Islet of Langerhans (tissue), 1 donor: ENCODE results near the gene SNX4.
"Not testable (repeated sequence)": the region's sequence is repeated elsewhere in the genome, so short reads cannot be mapped to it uniquely, and the experiment has no call there.

Experiments
- FAIRE-seq: peaks from one replicate; lab custom pipeline; 2011; peaks lifted over from hg19 to GRCh38; lab: Jason Lieb, UNC

SNX4 gene

DNA sequence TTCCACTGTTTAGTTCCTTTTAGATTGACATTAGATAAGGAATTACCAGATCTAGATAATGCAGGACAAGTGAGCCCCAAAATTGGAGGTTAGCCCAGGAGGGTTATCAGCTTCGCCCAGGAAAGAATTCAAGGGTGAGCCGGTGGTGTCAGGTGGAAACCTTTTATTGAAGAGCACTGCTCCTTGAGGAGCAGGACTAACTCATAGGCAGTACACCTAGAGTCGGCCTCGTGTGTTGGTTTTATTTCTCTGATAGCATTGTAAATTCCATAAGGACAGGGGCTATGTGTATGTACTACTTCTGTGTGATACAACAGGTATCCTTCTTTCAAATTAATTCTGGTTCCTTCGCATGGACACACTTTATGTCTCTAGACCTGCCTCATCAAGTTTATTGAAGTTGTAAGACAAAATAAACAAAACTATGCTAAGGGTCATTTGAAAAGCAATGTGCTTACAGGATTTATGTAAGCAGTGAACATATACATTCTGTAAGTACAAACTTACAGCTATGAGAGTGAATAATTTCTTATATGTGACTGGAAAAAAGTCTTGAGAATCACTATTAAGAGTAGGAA, 57.2 kb downstream of the SNX4 start:
- no peak for FAIRE-seq

GRCh38 chr3:125461896-125462295, 58.1 kb downstream of the SNX4 start:
- FAIRE-seq: no peak

DNA sequence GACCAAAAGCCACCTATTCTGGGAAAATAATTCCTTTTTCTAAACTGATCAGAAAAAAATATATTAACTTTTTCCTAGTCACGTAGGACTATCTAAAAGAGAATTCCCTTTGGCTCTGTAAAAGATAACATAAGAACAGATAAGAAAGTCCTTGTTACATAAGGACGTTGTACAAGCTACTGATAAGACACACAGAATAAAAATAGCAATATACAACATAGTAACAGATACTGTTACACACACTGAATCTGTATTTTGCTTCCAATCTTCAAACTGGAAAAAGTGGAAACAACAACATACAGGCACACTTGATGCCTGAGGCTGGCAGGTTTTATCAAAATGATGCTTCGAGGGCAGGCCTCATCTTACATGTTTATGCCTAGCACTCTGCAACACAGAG, 59.8 kb downstream of the SNX4 start:
- no peak for FAIRE-seq

GRCh38 chr3:125443923-125444322, 76.1 kb downstream of the SNX4 start:
- no peak for FAIRE-seq

DNA sequence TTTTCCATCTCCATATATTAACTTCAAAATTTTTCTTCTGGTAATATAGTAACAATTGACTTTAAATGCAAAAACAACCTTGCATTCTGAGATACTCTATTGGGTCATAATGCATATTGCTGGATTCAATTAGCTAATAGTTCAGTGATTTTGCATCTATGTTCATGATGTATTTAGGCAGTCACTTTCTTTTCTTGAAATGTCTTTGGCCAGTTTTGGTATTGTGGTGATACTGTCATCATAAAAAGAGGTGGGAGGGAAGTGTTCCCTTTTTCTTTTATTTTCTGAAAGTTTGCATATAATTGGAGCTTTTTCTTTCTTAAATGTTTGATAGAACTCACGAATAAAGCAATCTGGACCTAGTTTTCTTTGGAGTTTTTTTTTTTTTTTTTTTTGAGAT, 77.5 kb downstream of the SNX4 start:
- no peak for FAIRE-seq

- FAIRE-seq: no peak
Measured at GRCh38 chr3:125440970-125441369, 79.0 kb downstream of the SNX4 start.

DNA sequence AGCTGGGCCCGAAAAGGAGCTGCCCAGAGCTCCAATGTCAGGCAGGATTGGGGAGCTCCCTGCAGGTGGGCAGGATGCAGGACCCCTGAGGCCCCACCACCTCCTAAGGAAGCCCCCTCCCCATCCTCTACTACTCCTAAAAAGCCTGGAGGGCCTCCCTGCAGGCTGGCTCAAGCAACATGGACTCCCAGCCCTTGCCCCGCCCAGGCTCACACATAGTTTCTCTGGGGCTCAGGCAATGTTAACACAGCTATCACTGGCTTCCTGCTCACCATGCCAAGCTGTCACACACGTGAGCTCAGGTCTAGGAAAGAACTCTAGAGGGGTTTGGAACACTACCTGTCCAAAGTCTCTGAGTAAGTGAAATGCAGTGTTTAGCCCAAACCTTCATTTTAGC, 79.4 kb downstream of the SNX4 start:
- FAIRE-seq: no peak

DNA sequence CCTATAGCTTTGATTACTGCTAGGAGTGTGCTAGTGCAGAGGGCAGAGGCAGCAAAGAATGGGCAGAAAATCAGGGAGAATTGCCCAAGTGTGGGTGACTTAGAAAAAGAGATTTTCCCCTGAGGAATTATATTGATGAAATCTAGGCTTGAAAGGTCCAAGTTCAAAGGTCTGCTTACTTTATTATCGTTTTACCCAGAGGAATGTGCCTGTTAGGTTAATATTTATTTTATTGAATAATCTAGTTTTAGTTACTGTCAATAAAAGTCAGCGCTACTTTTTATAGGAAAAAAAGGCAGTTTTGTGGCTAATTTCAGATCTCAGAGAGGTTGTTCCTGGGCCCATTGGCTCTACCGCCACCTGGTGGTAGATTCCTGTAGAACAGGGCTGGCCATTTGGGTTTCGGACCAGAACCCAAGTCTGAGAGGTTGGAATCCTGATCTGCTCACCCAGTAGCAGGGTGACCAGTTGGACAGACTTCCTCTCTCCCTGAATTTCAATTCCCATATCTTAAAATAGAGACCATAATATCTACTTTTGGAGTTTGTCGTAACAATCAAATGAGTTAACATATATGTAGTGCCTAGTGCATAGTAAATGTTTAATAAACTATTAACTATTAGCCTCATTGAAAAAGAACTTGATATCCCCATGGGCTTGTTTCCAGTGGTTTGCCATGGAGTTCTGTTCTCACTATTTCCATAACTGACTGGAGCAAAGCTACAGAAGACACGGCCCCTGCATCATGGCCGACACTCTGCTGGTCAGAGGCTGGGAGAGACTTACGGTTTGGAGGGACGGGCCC, 82.2 kb downstream of the SNX4 start:
- peak; percentile 24 for FAIRE-seq

GRCh38 chr3:125436921-125437320, 83.1 kb downstream of the SNX4 start:
- FAIRE-seq: no peak

GRCh38 chr3:125435231-125435630, 84.8 kb downstream of the SNX4 start:
- FAIRE-seq: no peak

- no peak for FAIRE-seq
Measured at GRCh38 chr3:125434582-125435011, 85.4 kb downstream of the SNX4 start.

DNA sequence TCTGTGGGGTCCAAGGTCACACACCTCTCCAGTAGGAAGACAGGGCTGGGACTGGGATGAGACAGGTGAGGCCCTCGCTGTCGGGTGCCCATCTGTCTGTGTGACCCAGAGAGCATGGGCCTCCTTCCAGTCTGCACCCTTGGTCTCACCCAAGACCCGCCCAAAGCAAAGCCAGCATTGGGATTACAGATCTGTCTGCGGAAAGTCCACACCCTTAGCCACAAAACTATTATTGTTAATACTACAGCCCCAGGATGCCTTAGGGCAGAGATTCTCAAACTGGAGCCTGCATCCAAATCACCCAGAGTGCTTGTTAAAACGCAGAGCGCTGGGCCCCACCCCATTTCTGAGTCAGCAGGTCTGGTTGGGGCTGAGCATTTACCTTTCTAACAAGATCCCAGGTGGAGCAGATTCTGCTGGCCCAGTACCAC, 86.4 kb downstream of the SNX4 start:
- FAIRE-seq: no peak

DNA sequence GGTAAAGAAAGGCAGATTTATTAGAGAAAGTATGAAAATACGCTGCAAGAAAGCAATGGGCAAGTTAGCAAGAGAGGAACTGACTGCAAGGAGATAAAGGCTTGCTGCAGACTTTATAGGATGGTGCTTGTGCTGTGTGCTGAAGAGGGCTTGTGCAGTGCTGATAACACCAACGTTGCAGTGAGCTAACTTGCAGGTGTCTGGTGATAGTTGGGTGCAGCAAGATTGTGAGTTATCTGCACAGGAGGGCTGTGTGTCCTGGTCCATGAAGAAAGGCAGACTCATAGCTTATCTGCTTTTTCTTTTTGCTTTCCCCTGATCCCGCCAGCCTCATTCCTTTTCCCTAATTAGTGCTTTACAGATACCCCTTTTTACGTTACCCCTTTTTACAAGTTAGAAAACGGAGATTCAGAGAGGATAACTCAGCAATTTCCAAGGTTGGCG, 86.9 kb downstream of the SNX4 start:
- no peak for FAIRE-seq

- no peak for FAIRE-seq
Measured at GRCh38 chr3:125431912-125432790, 87.9 kb downstream of the SNX4 start.

GRCh38 chr3:125431391-125431790, 88.6 kb downstream of the SNX4 start:
- no peak for FAIRE-seq

DNA sequence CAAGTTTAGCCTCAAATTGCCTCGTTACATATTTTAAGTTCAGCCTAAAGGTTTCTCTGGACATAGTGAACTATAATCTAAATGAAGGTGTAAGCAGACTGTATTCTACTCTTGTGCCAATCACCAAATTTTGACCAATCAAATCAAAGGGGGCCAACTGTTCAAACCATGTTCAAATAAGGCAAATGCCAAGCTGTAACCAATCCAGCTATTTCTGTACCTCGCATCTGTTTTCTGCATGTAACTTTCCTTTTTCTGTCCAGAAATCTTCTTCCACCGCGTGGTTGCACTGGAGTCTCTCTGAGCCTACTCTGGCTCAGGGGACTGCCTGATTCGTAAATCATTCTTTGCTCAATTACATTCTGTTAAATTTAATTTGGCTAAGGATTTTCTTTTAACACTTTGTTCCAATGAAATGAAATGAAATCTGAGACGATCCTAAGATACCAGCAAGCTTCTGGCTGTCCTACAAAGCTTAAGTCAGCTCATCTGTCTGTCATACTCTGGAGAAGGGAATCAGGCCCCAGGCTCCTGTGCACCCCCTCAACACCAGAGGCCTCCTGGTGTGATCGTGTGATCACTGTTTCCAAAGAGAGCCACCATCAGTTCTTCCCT, 91.7 kb downstream of the SNX4 start:
- no peak for FAIRE-seq

DNA sequence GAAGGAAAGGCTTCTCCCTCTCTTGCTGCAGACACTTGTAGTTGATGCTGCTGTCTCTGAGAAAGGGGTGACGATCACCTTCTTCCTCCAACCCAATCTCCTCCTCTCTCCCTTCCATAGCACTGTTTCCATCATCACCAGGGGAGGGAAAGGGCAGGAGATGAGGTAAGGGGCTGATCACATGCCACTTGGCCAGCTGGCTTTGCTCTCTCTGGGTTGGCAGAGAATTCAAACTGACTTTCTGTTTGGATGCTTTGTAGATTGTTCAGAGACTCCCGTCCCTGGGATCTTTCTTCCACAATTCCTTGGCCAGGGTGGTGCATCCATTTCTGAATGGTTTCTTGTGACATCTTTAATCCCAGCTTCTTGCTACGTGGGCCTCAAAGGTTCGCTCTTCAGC, 101.7 kb downstream of the SNX4 start:
- no peak for FAIRE-seq

DNA sequence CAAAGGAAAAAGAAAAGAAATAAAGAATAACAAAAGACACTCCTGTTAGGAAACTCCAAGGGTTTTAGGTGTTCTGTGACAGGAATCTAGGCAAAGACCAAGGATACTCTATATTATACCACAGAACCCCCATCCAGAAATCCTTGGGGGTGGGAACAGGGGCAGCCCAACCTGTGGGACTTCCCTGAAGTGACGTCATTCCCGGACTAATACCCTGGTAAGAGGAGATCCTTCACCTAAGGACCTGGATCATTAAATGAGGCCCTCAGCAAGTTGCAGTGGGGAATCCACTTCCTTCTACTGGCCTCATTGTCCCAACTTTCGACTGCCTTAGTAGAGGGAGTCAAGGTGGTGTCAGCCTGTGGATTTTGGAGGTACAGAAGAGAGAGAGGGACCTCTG, 103.8 kb downstream of the SNX4 start:
- FAIRE-seq: no peak

GRCh38 chr3:125414669-125415068, 105.3 kb downstream of the SNX4 start:
- FAIRE-seq: no peak

DNA sequence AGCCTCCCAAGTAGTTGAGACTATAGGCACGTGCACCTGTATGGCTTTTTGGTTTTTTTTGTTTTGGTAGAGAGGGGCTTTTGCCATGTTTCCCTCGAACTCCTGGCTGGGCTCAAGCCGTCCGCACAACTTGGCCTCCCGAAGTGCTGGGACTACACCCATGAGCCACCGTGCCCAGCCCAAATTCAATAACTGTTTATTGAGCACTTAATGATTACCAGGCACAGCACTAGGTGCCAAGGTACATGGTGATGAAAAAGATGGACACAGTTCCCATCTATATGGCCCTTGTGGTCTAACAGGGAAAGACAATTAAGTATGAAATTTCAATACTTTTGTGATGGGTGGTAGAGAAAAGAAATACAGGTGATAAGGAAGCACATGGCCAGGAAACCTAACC, 109.1 kb downstream of the SNX4 start:
- no peak for FAIRE-seq

- FAIRE-seq: no peak
Measured at GRCh38 chr3:125406070-125406469, 113.9 kb downstream of the SNX4 start.

DNA sequence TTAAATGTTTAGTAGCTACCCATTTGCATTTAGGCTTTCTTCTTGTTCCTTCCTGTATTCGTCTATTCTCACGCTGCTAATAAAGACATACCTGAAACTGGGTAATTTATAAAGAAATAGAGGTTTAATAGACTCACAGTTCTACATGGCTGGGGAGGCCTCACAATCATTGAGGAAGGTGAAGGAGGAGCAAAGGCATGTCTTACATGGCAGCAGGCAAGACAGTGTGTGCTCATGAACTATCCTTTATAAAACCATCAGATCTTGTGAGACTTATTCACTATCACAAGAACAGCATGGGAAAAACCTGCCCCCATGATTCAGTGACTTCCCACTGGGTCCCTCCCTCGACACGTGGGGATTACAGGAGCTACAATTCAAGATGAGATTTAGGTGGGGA, 114.5 kb downstream of the SNX4 start:
- not testable (repeated sequence) for FAIRE-seq

DNA sequence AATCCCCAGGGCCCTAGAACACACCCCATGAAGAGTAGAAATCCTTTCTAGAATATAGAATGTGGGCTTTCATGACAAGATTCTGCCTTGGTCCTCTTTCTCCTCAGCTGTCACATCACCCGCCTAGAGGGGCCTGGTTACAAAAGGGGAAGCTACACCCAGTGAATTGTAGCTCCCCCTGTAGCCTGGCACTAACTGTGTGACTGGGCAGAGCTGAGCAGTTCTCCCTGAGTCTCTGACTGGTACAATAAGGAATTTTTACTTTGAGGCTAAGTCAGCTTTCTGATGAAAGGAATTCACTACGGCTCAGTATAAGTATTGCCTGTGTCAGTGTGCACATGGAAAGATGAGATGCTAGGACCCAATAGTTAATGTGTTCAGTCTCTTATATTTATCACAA, 116.2 kb downstream of the SNX4 start:
- FAIRE-seq: no peak
